ENCODE data around the gene MEGF6.

DNA sequence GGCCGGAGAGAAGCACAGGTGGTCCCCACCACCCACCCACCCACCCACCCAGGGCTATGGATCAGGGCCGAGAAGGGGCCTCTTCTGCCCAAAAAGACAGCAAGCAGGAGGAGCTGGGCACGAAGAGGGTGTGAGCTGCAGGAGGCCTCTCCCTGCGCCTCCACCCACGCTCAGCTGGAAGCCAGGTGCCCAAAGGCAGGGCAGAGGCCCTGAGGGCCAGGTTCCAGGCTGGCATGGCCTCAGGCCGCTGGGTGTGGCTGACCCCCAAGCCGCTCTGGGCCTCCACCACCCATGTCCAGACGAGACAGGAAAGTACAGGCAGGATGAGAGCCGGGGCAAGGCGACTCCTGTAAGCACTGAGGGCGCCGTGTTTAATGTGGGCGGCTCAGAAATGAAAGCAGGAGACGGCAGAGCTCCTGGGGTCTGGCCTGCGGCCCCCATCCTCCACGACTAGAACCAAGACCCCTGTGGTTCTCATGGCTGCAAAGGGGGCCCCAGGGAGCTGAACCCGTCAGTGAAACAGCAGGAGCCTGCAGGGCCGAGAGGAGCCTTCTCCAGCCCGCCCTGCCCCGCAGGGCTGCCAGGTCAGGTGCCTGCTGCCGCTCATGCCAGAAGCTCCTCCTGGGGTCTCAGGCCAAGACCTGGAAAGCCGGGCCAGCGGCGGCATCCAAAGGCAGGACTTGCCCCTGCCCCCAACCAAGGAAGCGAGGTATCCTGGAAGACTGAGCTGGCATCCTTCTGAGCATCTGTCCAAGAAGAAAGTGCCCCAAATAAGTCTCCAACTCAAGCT, 56.0 kb downstream of the MEGF6 start:
- no peak for TF ChIP-seq POLR2AphosphoS5 (IDR thresholded peaks at IDR 0.05; ENCODE audit: low read depth, low read length)
- no peak for TF ChIP-seq EZH2 (IDR thresholded peaks at IDR 0.05; ENCODE audit: low read depth, low read length, severe bottlenecking)
- no peak for TF ChIP-seq FOSL1 (IDR thresholded peaks at IDR 0.05; ENCODE audit: insufficient read depth, low read depth, low read length)
- no peak for TF ChIP-seq SP2 (IDR thresholded peaks at IDR 0.05; ENCODE audit: low read length)
- TF ChIP-seq, protein P1, sequence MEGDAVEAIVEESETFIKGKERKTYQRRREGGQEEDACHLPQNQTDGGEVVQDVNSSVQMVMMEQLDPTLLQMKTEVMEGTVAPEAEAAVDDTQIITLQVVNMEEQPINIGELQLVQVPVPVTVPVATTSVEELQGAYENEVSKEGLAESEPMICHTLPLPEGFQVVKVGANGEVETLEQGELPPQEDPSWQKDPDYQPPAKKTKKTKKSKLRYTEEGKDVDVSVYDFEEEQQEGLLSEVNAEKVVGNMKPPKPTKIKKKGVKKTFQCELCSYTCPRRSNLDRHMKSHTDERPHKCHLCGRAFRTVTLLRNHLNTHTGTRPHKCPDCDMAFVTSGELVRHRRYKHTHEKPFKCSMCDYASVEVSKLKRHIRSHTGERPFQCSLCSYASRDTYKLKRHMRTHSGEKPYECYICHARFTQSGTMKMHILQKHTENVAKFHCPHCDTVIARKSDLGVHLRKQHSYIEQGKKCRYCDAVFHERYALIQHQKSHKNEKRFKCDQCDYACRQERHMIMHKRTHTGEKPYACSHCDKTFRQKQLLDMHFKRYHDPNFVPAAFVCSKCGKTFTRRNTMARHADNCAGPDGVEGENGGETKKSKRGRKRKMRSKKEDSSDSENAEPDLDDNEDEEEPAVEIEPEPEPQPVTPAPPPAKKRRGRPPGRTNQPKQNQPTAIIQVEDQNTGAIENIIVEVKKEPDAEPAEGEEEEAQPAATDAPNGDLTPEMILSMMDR (IDR thresholded peaks at IDR 0.05; ENCODE audit: control extremely low read depth in 1 of 3, insufficient read depth in 1 of 3, low read depth in 1 of 3, low read length in 3 of 3) = no peak
- no peak for TF ChIP-seq JUND (IDR thresholded peaks at IDR 0.05; ENCODE audit: low read length)
- TF ChIP-seq TCF12 (IDR thresholded peaks at IDR 0.05; ENCODE audit: low read depth, low read length) = no peak

Data from H1 (cell line).